ENCODE measurements around the gene ZNF335.
A peak's percentile ranks its signal among the peaks of the same experiment; 100 is the strongest.

Gene ZNF335

DNA sequence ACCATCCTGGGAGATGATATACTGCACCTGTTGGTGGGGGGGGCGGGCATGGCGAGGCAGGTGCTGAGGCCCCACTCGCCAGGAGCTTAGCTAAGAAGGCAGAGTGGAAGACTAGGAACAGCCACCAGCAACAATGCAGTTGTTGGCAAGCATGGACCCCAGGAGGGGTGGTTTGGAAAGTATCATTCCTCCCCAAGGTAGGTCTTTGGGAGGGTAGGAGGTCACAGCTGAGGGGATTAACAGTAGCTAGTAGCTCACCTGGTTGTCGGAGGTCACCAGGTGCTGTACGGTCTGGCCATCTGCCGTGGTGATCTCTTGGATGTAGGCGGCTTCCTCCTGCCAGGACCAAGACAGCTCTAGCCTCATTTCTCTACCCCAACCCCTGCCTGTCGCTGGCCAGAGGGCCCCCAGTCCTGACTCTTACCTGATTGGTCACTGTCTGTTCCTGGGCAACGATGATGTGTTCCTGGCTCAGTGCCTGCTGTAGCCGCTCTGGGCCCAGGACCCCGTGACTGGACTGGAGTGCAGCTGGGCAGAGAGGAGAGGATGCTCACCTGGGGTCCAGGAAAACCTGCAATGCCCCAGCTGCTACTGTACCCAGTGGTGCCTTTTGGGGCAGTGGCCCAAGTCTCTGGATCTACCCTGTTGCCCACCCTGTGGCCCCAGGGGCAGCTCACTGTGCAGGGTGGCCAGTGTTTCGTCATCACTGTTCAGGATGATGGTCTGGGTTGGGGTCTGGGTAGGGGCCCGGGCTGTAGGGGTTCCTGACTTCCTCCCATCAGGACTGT is 22.3 kb downstream of the ZNF335 start:
- DNase-seq, result no peak

GRCh38 chr20:45948742-45949541 is 23.1 kb downstream of the ZNF335 start:
- DNase-seq, result no peak

DNA sequence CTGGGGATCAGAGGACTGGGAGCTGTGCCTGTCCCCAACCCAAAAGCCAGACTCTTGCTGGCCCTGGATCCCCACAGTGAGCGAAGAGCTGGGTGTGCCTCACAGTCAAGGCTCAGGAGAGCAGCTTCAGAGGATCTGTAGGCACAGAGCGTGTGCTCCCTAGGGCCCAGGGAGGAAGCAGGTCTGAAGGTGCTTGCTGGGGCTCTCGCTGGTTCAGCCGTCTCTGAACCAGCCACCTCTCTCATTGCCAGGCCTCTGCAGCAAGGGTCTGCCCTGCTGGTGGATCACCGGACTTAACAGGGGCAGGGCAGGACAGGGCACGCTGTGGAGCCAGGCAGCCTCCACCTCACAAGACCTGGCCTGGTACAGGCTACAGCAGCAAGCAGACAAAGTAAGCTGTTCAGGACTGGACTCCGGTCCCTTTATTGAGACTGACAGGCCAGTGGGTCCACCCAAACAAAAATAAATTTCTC is 23.7 kb downstream of the ZNF335 start:
- no peak for DNase-seq

DNA sequence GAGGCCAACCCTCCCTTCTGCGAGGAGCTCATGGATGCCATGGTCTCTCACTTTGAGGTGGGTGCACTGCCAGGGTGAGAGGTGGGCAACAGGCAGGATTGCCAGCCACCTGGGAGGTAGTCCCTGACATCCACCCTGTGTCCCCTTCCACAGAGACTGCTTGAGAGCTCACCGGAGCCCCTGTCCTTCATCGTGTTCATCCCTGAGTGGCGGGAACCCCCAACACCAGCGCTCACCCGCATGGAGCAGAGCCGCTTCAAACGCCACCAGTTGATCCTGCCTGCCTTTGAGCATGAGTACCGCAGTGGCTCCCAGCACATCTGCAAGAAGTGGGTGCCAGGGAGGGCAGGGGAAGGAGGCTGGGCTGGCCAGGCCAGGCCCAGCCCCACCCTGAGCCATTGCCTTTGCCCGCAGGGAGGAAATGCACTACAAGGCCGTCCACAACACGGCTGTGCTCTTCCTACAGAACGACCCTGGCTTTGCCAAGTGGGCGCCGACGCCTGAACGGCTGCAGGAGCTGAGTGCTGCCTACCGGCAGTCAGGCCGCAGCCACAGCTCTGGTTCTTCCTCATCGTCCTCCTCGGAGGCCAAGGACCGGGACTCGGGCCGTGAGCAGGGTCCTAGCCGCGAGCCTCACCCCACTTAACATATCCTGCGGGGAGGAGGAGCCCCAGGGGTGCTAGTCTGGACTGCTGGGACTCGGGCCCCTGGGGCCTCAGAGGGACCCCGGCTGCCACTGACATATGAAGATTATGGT is 24.7 kb downstream of the ZNF335 start:
- no peak for DNase-seq

GRCh38 chr20:45946149-45946970 is 25.6 kb downstream of the ZNF335 start:
- peak; percentile 53 for DNase-seq

DNA sequence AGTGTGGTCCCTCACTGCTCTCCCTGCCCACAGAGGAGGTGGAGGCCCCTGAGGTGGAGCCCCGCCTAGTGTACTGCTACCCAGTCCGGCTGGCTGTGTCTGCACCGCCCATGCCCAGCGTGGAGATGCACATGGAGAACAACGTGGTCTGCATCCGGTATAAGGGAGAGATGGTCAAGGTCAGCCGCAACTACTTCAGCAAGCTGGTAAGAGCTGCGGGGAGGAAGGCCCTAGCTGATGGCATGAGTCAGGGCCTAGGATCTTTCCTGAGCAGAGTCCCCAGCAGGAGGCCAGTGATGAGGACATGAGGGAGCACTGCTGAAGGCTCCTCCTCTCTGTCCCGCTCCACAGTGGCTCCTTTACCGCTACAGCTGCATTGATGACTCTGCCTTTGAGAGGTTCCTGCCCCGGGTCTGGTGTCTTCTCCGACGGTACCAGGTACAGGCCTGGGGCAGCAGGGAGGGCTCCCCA is 26.3 kb downstream of the ZNF335 start:
- DNase-seq, result no peak

DNA sequence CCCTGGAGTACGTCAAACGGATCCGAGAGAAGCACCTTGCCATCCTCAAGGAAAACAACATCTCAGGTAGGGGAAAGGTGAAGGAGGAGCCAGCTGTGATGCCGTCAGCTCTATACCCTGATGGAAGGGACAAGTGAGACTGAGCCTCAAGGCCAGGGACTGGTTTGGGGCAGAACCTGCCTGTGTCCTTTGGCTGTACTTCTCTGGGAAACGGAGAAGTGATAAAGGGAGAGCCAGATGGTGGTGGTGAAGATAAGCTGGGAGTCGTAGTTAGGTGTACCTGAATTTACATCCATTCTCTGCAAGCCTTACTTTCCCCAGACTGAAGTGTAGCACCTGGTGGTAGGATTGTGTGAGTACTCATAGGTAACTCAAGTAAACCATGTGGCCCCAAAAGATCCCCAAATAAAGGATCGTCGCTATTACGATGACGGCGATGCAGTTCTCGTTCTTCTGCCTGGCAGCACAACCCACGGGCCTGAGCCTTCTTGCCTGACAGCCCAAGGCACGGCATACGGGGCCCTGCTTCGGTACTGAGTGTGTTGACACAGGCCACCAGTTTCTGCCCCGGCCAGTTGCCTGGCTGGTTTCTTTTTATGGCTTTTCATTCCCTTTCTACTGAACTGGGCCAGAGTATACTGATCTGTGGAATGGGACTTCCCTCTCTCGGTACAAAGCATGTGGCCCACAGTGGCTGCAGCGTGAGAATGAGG is 26.9 kb downstream of the ZNF335 start:
- no peak for DNase-seq

DNA sequence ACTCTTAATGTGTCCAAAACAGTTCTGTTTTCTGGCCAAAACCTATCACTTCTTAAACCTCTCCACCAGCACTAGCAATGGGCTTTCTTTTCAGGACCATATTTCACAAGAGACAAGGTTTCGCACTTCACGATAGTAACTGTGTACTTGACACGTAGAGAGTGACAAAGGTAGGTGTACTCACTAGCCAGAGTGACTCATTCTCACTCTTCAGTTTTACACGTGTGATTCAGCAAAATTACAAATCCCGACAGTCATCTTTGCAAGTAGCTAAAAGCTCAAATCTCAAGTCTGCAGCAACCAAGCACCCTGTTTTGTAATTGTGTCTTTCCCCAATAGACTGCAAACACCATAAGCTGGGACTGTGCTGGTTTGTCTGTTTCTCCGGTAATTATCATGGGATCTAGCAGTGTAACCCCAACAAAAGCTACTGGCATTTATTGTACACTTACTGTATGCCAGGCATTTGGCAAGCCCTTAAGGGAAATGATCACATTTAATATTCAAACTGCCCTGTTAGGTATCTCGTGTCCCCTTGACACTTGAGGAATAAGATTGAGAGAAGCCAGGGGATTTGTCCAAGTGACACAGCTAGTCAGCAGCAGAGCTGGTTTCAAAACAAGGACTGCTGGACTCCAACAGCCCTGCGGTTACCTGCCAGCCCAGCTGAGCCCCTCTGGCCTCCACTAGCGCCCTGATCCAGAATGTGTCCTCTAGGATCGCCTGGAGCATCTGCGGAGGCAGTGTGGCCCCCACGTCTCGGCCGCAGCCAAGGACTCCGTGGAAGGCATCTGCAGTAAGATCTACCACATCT is 27.6 kb downstream of the ZNF335 start:
- DNase-seq, result no peak

- DNase-seq, result no peak
Measured at GRCh38 chr20:45943613-45944012, 28.4 kb downstream of the ZNF335 start.

- no peak for DNase-seq
Measured at GRCh38 chr20:45940469-45940868, 31.5 kb downstream of the ZNF335 start.

DNA sequence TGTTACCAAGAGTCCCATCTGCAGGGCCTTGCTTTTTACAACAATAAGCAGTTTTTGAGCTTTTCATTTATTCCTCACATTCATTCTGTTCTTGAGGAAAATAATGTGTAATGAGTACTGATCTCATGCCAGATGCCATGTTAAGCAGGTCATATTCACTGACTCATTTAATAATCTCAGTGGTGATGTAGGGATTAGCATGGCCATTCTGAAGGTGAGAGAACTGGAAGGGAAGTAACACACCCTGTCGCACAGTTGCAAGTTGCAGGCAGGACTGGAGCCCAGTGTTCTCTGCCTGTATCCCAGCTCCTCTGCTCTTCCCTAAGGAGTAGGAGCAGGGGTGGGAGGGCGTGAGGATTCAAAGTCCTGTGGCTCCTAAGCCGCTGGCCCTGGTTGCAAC is 31.9 kb downstream of the ZNF335 start:
- DNase-seq, result no peak

DNA sequence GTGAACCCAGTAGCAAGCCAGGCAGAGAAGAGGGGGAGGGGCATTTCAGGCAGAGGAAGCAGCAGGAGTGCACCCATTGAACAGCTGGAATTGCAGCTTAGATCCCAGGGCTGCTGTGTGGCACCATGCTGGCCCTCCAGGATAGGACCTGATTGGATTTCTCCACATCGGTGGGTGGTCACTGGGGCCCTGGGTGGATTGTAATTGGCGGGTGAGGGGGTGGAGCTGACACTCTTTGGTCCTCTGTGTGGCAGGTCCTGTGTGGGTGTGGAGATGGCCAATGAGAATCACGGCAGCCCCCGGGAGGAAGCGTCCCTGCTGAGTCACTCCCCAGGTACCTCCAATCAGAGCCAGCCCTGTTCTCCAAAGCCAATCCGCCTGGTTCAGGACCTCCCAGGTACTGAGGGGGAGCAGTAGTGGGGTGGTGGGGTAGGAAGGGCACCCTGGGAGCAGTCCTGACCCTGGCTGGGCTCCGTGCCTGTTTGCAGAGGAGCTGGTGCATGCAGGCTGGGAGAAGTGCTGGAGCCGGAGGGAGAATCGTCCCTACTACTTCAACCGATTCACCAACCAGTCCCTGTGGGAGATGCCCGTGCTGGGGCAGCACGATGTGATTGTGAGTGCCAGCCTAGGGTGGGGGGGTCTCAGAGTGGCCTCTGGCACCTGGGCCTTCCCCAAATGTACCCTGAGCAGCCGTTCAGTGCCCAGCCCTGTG is 33.1 kb downstream of the ZNF335 start:
- DNase-seq, result no peak

DNA sequence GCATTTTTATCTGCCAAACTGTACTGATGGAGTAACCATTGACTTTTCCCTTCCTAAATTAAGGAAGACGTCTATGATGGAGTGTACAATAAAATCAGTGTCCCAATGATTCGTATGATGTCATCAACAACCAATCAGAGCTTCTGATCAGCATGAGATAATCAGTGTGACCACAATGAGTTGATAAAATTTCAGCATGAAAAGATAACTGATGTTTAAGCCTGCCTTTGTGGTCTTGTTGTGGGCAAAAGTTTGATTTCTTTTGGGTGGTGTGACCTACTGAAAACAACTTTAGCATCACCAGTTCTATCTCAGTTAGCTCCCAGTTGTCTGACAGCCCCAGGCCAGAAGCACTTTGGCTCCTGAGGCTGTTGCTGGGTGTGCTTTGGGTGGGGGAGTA is 34.2 kb downstream of the ZNF335 start:
- peak; percentile 31 for DNase-seq

GRCh38 chr20:45935416-45936046 is 36.5 kb downstream of the ZNF335 start:
- no peak for DNase-seq

- DNase-seq, result peak; percentile 99
Measured at GRCh38 chr20:45934586-45935415, 37.2 kb downstream of the ZNF335 start, which contains the start of gene PCIF1. PCIF1 (plus strand) TSS chr20:45934683; CDS start chr20:45939000, 4,317 bp downstream.

- DNase-seq, result peak; percentile 64
Measured at GRCh38 chr20:45934046-45934585, 37.9 kb downstream of the ZNF335 start.

DNA sequence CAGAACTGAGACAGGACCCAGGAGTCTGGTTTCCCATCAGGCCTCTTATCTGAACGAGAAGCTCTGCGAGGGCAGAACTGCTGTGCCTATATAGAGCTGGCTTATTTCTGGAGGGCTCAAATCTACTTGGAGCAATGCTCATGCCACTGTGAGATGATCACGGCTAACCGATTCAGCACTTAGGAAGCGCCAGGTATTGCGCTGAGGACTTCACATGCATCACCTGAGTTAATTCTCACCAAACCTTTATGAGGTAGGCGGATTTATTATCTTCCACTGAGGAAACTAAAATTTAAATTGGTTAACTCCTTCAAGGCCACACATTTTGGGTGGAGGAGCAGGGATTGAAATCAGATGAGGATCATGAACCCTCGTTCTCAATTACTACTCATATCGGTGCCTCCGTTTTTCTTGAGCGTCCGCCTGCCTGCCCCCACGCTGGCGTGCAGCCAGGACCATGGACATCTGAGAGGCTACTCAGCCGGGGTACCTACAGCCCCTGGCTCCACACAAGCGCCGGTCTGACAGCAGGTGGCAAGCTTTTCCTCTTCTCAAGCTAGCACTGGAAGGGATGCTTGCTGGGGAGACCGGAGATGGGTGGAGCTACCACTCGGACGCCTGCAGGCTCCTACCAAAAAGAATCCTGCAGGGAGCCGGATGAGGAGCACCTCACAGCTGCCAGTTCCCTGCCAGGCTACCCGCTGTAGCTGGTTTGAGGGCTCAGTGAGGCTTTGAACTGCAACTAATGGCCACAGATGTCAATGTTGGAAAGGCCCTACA is 38.5 kb downstream of the ZNF335 start:
- DNase-seq, result peak; percentile 70

Measured in CD4-positive, alpha-beta T cell treated with Interleukin-10 for 1 hour (primary cell).